ENCODE results near the gene SPATA17.

DNA sequence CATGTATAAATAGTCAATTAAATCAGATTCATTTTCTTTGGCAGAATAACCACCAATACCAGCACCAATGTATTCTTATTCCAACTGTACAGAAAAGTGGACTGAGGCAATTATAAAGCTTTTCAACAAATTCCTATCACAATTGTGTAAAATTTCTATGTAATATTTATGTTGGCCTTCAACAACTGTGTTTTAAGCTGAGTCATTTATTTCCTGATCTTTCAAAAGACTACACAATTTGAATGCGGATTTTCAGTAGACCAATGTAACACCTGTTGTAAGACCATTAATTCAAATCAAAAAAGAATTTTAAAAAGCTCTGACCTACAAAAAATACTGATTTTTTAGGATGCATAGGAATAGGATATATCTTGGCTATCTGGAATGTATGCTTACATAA lies 25.8 kb upstream of the SPATA17 start:
- no peak for TF ChIP-seq EZH2 (IDR thresholded peaks at IDR 0.05; ENCODE audit: borderline replicate concordance, low read depth, low read length, poor library complexity, severe bottlenecking)
- TF ChIP-seq, protein P1, sequence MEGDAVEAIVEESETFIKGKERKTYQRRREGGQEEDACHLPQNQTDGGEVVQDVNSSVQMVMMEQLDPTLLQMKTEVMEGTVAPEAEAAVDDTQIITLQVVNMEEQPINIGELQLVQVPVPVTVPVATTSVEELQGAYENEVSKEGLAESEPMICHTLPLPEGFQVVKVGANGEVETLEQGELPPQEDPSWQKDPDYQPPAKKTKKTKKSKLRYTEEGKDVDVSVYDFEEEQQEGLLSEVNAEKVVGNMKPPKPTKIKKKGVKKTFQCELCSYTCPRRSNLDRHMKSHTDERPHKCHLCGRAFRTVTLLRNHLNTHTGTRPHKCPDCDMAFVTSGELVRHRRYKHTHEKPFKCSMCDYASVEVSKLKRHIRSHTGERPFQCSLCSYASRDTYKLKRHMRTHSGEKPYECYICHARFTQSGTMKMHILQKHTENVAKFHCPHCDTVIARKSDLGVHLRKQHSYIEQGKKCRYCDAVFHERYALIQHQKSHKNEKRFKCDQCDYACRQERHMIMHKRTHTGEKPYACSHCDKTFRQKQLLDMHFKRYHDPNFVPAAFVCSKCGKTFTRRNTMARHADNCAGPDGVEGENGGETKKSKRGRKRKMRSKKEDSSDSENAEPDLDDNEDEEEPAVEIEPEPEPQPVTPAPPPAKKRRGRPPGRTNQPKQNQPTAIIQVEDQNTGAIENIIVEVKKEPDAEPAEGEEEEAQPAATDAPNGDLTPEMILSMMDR (conservative IDR thresholded peaks at IDR 0.05; ENCODE audit: low read depth, low read length), result no peak

All from A673 (cell line).